ENCODE measurements around the gene TAF11L10. TPM values are rescaled to one million over a fixed set of nuclear protein-coding genes. Genes with fewer than 3 reads are reported as not detected.
"Not testable (repeated sequence)": the region's sequence is repeated elsewhere in the genome, so short reads cannot be mapped to it uniquely, and the experiment has no call there.

The TAF11L10 gene
- total RNA-seq, 4 donors from 2014 or later: not detected

DNA sequence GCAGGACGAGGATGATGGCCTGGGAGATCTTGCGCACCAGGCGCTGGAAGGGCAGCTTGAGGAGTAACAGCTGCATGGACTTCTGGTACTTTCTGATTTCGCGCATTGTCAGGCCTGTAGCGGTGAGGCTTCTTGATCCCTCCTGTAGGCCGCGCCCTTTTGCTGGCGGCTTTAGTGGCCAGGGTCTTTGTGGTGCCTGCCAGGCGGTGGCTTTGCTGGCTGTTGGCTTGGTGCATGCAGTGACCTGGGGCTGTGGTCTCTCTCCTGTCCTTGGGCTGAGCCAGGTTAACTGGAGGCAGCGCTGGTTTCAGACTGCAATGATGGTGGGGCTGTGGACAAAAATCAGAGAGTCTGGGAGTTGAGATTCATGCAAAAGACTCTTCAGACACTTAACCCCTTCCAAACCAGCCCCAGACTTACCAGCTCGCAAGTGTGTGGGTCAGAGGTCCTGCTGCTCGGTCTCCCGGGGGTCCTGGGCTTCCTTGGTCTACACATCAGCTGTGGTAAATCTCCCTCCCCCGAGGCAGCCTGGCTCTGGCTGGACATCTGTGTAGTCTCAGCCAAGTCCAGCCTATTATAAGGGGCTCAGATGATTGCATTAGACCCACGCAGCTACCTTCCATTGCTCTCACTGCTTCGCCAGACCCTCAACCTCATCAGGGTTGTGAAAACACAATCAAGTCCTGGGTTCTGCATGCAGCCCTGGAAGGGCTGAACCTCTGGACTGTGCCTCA is 17.4 kb upstream of the TAF11L10 start:
- Histone ChIP-seq H3K4me1 (no peaks in the 10 kb centered on the region), H3K27me3 (no peaks in the 10 kb centered on the region), H3K27ac (no peak overlapping the region), H3K4me3 (no peak overlapping the region), H3K36me3 (no peaks in the 10 kb centered on the region), H3K9me3 (no peaks in the 10 kb centered on the region)
- 60 to 93% methylated on average over 1 to 4 of the region's 17 CpGs for WGBS, 2 donors (ENCODE audit: low coverage in 1 of 2)
- ATAC-seq: no peak
- TF ChIP-seq EP300 (IDR thresholded peaks at IDR 0.05) (no peak), POLR2AphosphoS5 (IDR thresholded peaks at IDR 0.05) (no peak), POLR2A (IDR thresholded peaks at IDR 0.05) (no peak)
- TF ChIP-seq, protein P1, sequence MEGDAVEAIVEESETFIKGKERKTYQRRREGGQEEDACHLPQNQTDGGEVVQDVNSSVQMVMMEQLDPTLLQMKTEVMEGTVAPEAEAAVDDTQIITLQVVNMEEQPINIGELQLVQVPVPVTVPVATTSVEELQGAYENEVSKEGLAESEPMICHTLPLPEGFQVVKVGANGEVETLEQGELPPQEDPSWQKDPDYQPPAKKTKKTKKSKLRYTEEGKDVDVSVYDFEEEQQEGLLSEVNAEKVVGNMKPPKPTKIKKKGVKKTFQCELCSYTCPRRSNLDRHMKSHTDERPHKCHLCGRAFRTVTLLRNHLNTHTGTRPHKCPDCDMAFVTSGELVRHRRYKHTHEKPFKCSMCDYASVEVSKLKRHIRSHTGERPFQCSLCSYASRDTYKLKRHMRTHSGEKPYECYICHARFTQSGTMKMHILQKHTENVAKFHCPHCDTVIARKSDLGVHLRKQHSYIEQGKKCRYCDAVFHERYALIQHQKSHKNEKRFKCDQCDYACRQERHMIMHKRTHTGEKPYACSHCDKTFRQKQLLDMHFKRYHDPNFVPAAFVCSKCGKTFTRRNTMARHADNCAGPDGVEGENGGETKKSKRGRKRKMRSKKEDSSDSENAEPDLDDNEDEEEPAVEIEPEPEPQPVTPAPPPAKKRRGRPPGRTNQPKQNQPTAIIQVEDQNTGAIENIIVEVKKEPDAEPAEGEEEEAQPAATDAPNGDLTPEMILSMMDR (IDR thresholded peaks at IDR 0.05): no peak

DNA sequence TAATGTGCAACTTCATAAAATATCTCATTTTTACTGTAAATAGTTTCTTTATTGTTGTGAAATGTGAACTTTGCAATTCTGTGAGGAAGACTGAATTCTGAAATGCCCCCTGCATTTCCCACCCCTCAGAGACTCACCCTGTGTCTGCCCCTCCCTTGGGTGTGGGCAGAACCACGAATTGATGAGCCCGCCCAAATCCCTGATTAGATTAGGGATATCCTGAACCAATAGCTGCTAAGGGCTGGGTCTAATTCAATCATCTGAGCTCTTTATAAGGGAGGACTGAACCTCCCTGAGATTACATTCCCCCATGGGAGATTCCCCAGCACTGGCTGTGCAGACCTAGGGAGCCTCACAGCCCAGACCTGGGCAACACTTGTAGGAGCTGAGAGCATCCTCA is 12.5 kb upstream of the TAF11L10 start, which contains the start of gene TAF11L12:
TAF11L12 (plus strand) TSS at position 301 of the 400 bp plus-strand sequence.
- H3K27me3 ChIP-seq, H3K9me3 ChIP-seq, ATAC-seq, H3K36me3 ChIP-seq, H3K4me1 ChIP-seq, H3K4me3 ChIP-seq, H3K27ac ChIP-seq: not testable (repeated sequence)
- WGBS, 2 donors (ENCODE audit: low coverage in 1 of 2): no CpG with 5 or more reads among the region's 2 CpGs

DNA sequence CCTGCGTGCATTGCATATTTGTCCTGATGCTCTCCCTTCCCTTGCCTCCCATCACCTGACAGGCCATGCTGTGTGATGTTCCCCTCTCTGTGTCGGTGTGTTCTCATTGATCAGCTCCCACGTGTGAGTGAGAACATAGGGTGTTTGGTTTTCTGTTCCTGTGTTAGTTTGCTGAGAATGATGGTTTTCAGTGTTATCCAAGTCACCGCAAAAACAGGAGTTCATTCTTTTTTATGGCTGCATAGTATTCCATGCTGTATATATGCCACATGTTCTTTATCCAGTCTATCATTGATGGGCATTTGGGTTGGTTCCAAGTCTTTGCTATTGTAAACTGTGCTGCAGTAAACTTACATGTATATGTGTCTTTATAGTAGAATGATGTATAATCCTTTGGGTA is 9.8 kb upstream of the TAF11L10 start:
- not testable (repeated sequence) for H3K4me3 ChIP-seq
- 80 to 94% methylated on average over 1 to 4 of the region's 4 CpGs for WGBS, 2 donors (ENCODE audit: low coverage in 1 of 2)

DNA sequence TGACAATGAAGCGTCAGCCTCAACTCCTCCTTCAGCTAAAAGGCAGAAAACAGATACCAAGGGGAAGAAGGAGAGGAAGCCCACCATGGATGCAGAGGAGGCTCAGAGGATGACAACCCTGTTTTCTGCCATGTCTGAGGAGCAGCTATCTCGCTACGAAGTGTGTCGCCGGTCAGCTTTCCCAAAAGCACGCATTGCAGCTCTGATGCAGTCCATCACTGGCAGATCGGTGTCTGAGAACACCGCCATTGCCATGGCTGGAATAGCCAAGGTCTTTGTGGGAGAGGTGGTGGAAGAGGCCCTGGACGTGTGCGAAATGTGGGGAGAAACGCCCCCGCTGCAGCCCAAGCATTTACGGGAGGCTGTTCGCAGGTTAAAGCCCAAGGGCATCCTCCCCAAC is 7.3 kb upstream of the TAF11L10 start:
- WGBS, 2 donors (ENCODE audit: low coverage in 1 of 2): 93 to 100% methylated on average over 3 to 11 of the region's 14 CpGs
- no peak overlapping the region for H3K4me3 ChIP-seq
- TF ChIP-seq, protein P1 (IDR thresholded peaks at IDR 0.05): no peak
- TF ChIP-seq POLR2AphosphoS5 (IDR thresholded peaks at IDR 0.05) (no peak), EP300 (IDR thresholded peaks at IDR 0.05) (no peak), POLR2A (IDR thresholded peaks at IDR 0.05) (no peak)
- H3K36me3 ChIP-seq: no peaks in the 10 kb centered on the region
- H3K4me1 ChIP-seq: no peaks in the 10 kb centered on the region
- no peak overlapping the region for H3K27ac ChIP-seq
- ATAC-seq: no peak
- no peaks in the 10 kb centered on the region for H3K27me3 ChIP-seq
- H3K9me3 ChIP-seq: no peaks in the 10 kb centered on the region

More for the DNA sequence above, 9.8 kb upstream of the TAF11L10 start:
- H3K4me1 ChIP-seq, H3K36me3 ChIP-seq, H3K27ac ChIP-seq, H3K27me3 ChIP-seq, ATAC-seq, H3K9me3 ChIP-seq: not testable (repeated sequence)

DNA sequence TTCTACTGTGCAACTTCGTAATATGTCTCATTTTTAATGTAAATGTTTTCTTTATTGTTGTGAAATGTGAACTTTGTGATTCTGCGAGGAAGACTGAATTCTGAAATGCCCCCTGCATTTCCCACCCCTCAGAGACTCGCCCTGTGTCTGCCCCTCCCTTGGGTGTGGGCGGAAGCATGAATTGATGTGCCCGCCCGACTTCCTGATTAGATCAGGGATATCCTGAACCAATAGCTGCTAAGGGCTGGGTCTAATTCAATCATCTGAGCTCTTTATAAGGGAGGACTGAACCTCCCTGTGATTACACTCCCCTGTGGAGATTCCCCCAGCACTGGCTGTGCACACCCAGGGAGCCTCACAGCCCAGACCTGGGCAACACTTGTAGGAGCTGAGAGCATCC is 6.3 kb upstream of the TAF11L10 start, which contains the start of gene TAF11L11:
TAF11L11 (plus strand) TSS at position 304 of the 400 bp plus-strand sequence.
- not testable (repeated sequence) for ATAC-seq, H3K36me3 ChIP-seq, H3K4me1 ChIP-seq, H3K27me3 ChIP-seq, H3K27ac ChIP-seq, H3K4me3 ChIP-seq, H3K9me3 ChIP-seq
- 44 to 76% methylated on average over 1 to 6 of the region's 6 CpGs for WGBS, 2 donors (ENCODE audit: low coverage in 1 of 2)

DNA sequence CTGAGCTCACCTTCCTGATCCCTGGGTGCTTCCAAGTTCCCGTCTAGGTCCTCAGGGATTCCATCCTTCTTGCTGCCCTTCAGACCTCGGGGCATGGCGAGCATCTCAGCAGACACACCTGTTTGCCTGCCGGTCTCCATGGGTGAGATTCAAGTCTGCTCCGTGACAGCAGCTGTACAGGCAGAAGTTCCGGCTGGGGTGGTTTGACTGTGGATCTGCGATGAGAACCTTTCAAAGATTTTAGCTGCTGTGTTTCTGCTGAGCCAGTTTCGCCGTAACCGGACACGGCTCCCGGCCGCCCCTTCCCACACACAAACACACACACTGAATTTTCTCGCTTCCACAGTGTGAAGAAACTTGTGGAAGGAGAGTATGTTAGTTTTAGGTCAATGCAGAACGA is 3.4 kb downstream of the TAF11L10 start, which contains the start of gene TAF11L9:
TAF11L9 (minus strand) TSS at position 140 of the 400 bp plus-strand sequence.
- H3K36me3 ChIP-seq, H3K9me3 ChIP-seq, ATAC-seq, H3K27ac ChIP-seq, H3K4me3 ChIP-seq, H3K4me1 ChIP-seq, H3K27me3 ChIP-seq: not testable (repeated sequence)
- 98 to 100% methylated on average over 2 to 9 of the region's 15 CpGs for WGBS, 2 donors (ENCODE audit: low coverage in 1 of 2)

DNA sequence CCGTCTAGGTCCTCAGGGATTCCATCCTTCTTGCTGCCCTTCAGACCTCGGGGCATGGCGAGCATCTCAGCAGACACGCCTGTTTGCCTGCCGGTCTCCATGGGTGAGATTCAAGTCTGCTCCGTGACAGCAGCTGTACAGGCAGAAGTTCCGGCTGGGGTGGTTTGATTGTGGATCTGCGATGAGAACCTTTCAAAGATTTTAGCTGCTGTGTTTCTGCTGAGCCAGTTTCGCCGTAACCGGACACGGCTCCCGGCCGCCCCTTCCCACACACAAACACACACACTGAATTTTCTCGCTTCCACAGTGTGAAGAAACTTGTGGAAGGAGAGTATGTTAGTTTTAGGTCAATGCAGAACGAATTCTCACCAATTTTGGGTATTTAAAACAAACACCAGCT is 6.8 kb downstream of the TAF11L10 start, which contains the start of gene TAF11L8:
TAF11L8 (minus strand) TSS at position 101 of the 400 bp plus-strand sequence.
- no CpG with 5 or more reads among the region's 16 CpGs for WGBS, 2 donors (ENCODE audit: low coverage in 1 of 2)
- not testable (repeated sequence) for H3K9me3 ChIP-seq, ATAC-seq

DNA sequence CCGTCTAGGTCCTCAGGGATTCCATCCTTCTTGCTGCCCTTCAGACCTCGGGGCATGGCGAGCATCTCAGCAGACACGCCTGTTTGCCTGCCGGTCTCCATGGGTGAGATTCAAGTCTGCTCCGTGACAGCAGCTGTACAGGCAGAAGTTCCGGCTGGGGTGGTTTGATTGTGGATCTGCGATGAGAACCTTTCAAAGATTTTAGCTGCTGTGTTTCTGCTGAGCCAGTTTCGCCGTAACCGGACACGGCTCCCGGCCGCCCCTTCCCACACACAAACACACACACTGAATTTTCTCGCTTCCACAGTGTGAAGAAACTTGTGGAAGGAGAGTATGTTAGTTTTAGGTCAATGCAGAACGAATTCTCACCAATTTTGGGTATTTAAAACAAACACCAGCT is 12.0 kb downstream of the TAF11L10 start, which contains the start of gene TAF11L7:
TAF11L7 (minus strand) TSS at position 101 of the 400 bp plus-strand sequence.
- H3K27ac ChIP-seq, ATAC-seq, H3K4me1 ChIP-seq, H3K4me3 ChIP-seq, H3K9me3 ChIP-seq, H3K27me3 ChIP-seq, H3K36me3 ChIP-seq: not testable (repeated sequence)
- no CpG with 5 or more reads among the region's 16 CpGs for WGBS, 2 donors (ENCODE audit: low coverage in 1 of 2)

More for the DNA sequence above, 6.8 kb downstream of the TAF11L10 start, which contains the start of gene TAF11L8:
- not testable (repeated sequence) for H3K27me3 ChIP-seq, H3K4me3 ChIP-seq, H3K4me1 ChIP-seq, H3K36me3 ChIP-seq, H3K27ac ChIP-seq

Measured in gastroesophageal sphincter (tissue), 4 donors.